Pancreas (tissue), 10 donors: ENCODE measurements around the gene PLBD2. TPM values are rescaled to one million over a fixed set of nuclear protein-coding genes. Genes with fewer than 3 reads are reported as not detected.

ENCODE experiments used
- ATAC-seq, 4 donors: fragments of 200-7000 bp; cut with Tn5 transposase; one replicate each; pipeline versions ENCODE4 v1.8.0 to v1.9.1; 2020; ENCODE audit warnings: mild to moderate bottlenecking in 4 of 4, moderate library complexity in 4 of 4
- DNase-seq, 6 donors: peaks; one replicate each; pipeline ENCODE4 v3.0.0-alpha.2; 2020
- FAIRE-seq: peaks from 2 replicates; lab custom pipeline; 2012; peaks lifted over from hg19 to GRCh38; lab: Jason Lieb, UNC
- H3K27ac ChIP-seq, 4 donors: fragments of 200-600 bp; sonication (generic); 1 replicate in 3 of 4; 2 replicates in 1 of 4; pipeline versions ENCODE4 v1.5.0 to v1.8.0; 2020
- H3K27me3 ChIP-seq, 4 donors: fragments of 200-600 bp; one replicate each; pipeline ENCODE4 v1.8.0; 2021
- H3K36me3 ChIP-seq, 3 donors: fragments of 200-600 bp; sonication (generic) in 1 of 3; one replicate each; pipeline versions ENCODE4 v1.5.0 to v1.8.0; 2020 to 2021
- H3K4me1 ChIP-seq, 3 donors: fragments of 200-600 bp; one replicate each; pipeline ENCODE4 v1.8.0; 2021
- H3K4me3 ChIP-seq, 4 donors: fragments of 200-600 bp; sonication (generic) in 2 of 4; one replicate each; pipeline versions ENCODE4 v1.5.0 to v1.8.0; 2020 to 2021
- H3K9me3 ChIP-seq, 4 donors: fragments of 200-600 bp; one replicate each; pipeline ENCODE4 v1.8.0; 2021
- CTCF ChIP-seq, 4 donors: fragments of 200-600 bp; sonication (generic) in 3 of 4; IDR thresholded peaks; one replicate each; pipeline versions ENCODE4 v1.5.0 to v1.8.0; 2021; ENCODE audit warnings: antibody characterized with exemption in 4 of 4
- WGBS, 2 donors: extraction: QIAGEN DNeasy Blood & Tissue Kit; methylation state at CpG; one replicate each; pipeline ENCODE4 v1.1.7; 2013; 5-methylcytosine and 5-hydroxymethylcytosine counted together
- intact Hi-C, 3 donors: fragments of 100-400 bp; cut with DNase I; formaldehyde crosslinking; loops; one replicate each; pipeline versions ENCODE4 v1.11.1 to v1.14.2; 2022
- polyA plus RNA-seq, 2 donors: library from polyadenylated mRNA; stranded (reverse); fragments of 200-250 nt; gene quantifications; one replicate each; pipeline ENCODE4 v1.2.3, GENCODE V29; 2013
- total RNA-seq, 6 donors: library from RNA; stranded (reverse); fragmentation: NEBNext Ultra II Directional in 4 of 6; extraction: Animal tissue kit (Norgen Biotek cat#: 25700) in 4 of 6; gene quantifications; one replicate each; pipeline versions ENCODE4 v1.2.1 to v1.2.4, GENCODE V29; 2021 to 2023
- donor health status: healthy with polysubstance abuse.
- donor health status: DM: no; HTN: no; CAD: no; lungs with moderate emphysema.
- donor health status: DM: no; HTN: no; CAD: no.
- donor health status: control.
- donor health status: control.
- donor health status: Bipolar disorder and iron deficiency.
- donor health status: DM: yes; HTN: yes; CAD: no.
- donor health status: DM: no; HTN: no; CAD: no.
- donor health status: DM: no; HTN: no; CAD: no.
- donor health status: DM: yes; HTN: yes; CAD: no.

Gene PLBD2
- total and polyA plus RNA-seq, 8 donors: 11.4 to 29.3 (median 14.9) TPM

DNA sequence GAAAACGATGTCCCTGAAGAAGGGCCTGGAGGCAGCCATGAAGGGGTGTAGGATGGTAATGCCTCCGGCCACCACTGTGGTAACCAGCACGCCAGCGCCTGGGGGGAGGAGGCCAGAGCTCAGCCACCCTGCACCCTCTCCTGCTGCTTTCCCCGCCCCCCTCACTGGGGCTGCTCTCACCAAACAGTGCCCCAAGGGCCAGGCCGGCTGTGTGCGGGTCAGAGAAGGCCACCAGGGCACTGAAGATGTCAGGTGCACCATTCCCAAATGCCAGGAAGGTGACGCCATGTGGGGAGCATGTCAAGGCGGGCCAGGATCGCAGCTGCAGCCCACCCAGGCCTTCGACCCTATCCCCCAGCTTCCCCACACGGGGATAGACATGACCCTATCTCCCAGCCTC is 38.0 kb upstream of the PLBD2 start:
- Histone ChIP-seq H3K9me3 (no peaks in the 10 kb centered on the region), H3K4me3 (no peak overlapping the region), H3K27ac (no peak overlapping the region), H3K4me1 (no peaks in the 10 kb centered on the region), H3K36me3 (peaks cover 0 to 16% (median 0%) of the 10 kb centered on the region in 3 donors), H3K27me3 (no peaks in the 10 kb centered on the region)
- WGBS, 2 donors: 89 to 98% methylated on average over 4 to 12 of the region's 12 CpGs
- DNase-seq (no peak), ATAC-seq (no peak), FAIRE-seq (no peak)
- intact Hi-C loops: no loop called here
- TF ChIP-seq CTCF (IDR thresholded peaks at IDR 0.05): no peak

- Histone ChIP-seq H3K4me1 (peaks cover 0 to 3% (median 0%) of the 10 kb centered on the region in 3 donors), H3K27ac (no peak overlapping the region), H3K36me3 (peaks cover 0 to 15% (median 0%) of the 10 kb centered on the region in 3 donors), H3K27me3 (no peaks in the 10 kb centered on the region), H3K4me3 (no peak overlapping the region), H3K9me3 (no peaks in the 10 kb centered on the region)
- no peak for TF ChIP-seq CTCF (IDR thresholded peaks at IDR 0.05)
- no peak for FAIRE-seq
- 94 to 96% methylated on average over 2 of the region's 2 CpGs for WGBS, 2 donors
- intact Hi-C loops: no loop called here
- no peak for DNase-seq
- ATAC-seq: peak in 1 of 4 donors; percentile 29
Measured at GRCh38 chr12:113322343-113322742, 36.0 kb upstream of the PLBD2 start.

GRCh38 chr12:113325916-113326315 is 32.5 kb upstream of the PLBD2 start:
- TF ChIP-seq CTCF (IDR thresholded peaks at IDR 0.05): no peak
- 22 to 28% methylated on average over 3 of the region's 3 CpGs for WGBS, 2 donors
- intact Hi-C loops: no loop called here
- peak in 3 of 4 donors; percentile 49 to 62 (median 52) for ATAC-seq
- no peak overlapping the region for H3K4me3 ChIP-seq
- H3K4me1 ChIP-seq: peaks cover 0 to 3% (median 0%) of the 10 kb centered on the region in 3 donors
- H3K27ac ChIP-seq: no peak overlapping the region
- DNase-seq: peak in 2 of 6 donors; percentile 42 to 49
- FAIRE-seq: no peak
- H3K9me3 ChIP-seq: no peaks in the 10 kb centered on the region
- no peaks in the 10 kb centered on the region for H3K27me3 ChIP-seq
- H3K36me3 ChIP-seq: peaks cover 0 to 5% (median 0%) of the 10 kb centered on the region in 3 donors

- Histone ChIP-seq H3K4me3 (no peak overlapping the region), H3K27me3 (no peaks in the 10 kb centered on the region), H3K4me1 (peaks cover 0 to 3% (median 0%) of the 10 kb centered on the region in 3 donors), H3K36me3 (peaks cover 0 to 7% (median 0%) of the 10 kb centered on the region in 3 donors), H3K9me3 (no peaks in the 10 kb centered on the region), H3K27ac (no peak overlapping the region)
- TF ChIP-seq CTCF (IDR thresholded peaks at IDR 0.05): no peak
- FAIRE-seq (no peak), DNase-seq (no peak), ATAC-seq (peak in 1 of 4 donors; percentile 12)
- intact Hi-C loops: no loop called here
- 83 to 88% methylated on average over 4 of the region's 4 CpGs for WGBS, 2 donors
Measured at GRCh38 chr12:113326775-113327395, 31.5 kb upstream of the PLBD2 start.

DNA sequence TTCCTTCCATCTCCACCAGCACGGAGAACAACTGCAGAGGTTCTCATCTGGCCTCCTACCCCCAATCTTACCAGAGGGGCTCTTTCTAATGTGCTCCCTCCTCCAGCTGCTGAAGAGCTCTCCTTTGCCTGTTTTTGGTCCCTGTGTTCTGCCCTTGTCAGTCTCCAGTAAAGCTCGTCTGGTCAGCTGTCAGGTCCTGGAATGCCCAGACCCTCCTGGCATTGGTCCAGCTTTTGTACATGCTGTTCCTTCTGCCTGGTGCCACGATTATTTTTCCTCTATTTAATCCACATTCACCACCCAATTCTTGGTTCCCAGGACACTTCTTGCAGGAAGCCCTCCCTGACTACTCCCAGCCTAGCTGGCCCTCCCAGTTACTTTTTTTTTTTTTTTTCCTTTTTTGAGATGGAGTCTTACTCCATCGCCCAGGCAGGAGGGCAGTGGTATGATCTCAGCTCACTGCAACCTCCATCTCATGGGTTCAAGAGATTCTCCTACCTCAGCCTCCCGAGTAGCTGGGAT is 30.0 kb upstream of the PLBD2 start:
- TF ChIP-seq CTCF (IDR thresholded peaks at IDR 0.05): no peak
- Histone ChIP-seq H3K27me3 (no peaks in the 10 kb centered on the region), H3K4me3 (no peak overlapping the region), H3K27ac (no peak overlapping the region), H3K36me3 (peaks cover 0 to 7% (median 0%) of the 10 kb centered on the region in 3 donors), H3K4me1 (peaks cover 0 to 12% (median 0%) of the 10 kb centered on the region in 3 donors), H3K9me3 (no peaks in the 10 kb centered on the region)
- no peak for ATAC-seq
- FAIRE-seq: no peak
- intact Hi-C loops: no loop called here
- peak in 1 of 6 donors; percentile 8 for DNase-seq
- WGBS, 2 donors: 74 to 82% methylated on average over 5 of the region's 5 CpGs
